HCT116 (cell line): ENCODE results near the gene CLPTM1L. TPM values are rescaled to one million over a fixed set of nuclear protein-coding genes. Genes with fewer than 3 reads are reported as not detected.

ENCODE experiments used
- ATAC-seq: fragments of 200-7000 bp; cut with Tn5 transposase; 2 replicates; pipeline ENCODE4 v1.9.1; 2020; ENCODE audit warnings: mild to moderate bottlenecking, moderate library complexity
- BruUV-seq: library from RNA; stranded (reverse); fragments of 400-500 nt; replicated peaks from 2 replicates; lab custom pipeline; 2021; lab: Mats Ljungman, UMichigan
- CTCF ChIA-PET: fragments of 300-600 bp; sonication (Branson Sonifier 250); formaldehyde crosslinking; loops from one replicate; lab custom pipeline; 2021; ENCODE audit warnings: antibody characterized with exemption; lab: Charles Lee
- POLR2A ChIA-PET: fragments of 300-600, 350-600 bp; sonication (Branson Sonifier 250); formaldehyde crosslinking; loops from one replicate; lab custom pipeline; 2021; ENCODE audit warnings: antibody characterized with exemption; lab: Charles Lee
- RAD21 ChIA-PET, 2 experiments: fragments of 300-600 bp; sonication (Branson Sonifier 250); formaldehyde crosslinking; loops; one replicate each; lab custom pipeline; 2023; ENCODE audit warnings: low total read pairs in 2 of 2; ENCODE audit not compliant: uncharacterized antibody in 2 of 2, unreplicated experiment in 2 of 2, low non-redundant PET in 1 of 2; lab: Charles Lee
- DNase-seq: peaks from one replicate; pipeline ENCODE4 v3.0.0-alpha.2; 2010; ENCODE audit warnings: low read depth, low spot score
- H2AFZ ChIP-seq: fragments of 200-600 bp; shearing (Covaris generic), sonication (generic); 2 replicates; pipeline ENCODE4 v1.6.1; 2017; ENCODE audit warnings: low read depth, mixed run types, mixed read lengths, antibody characterized with exemption, low read length; ENCODE audit not compliant: poor library complexity, severe bottlenecking
- H3K27ac ChIP-seq: 2 replicates; pipeline ENCODE4 v1.5.1; 2012; ENCODE audit warnings: low read depth, low read length
- H3K27me3 ChIP-seq: fragments of 200-600 bp; sonication (generic); 2 replicates; pipeline ENCODE4 v1.6.1; 2016; ENCODE audit warnings: mixed run types, low read length, mixed read lengths; ENCODE audit not compliant: insufficient read depth
- H3K36me3 ChIP-seq, 2 experiments: fragments of 200-500 bp in 1 of 2; fragments of 200-600 bp in 1 of 2; sonication (Bioruptor generic) in 1 of 2; sonication (generic) in 1 of 2; 2 replicates each; pipeline versions ENCODE4 v1.5.1 to v1.6.1; 2014 to 2016; ENCODE audit warnings: low read length in 2 of 2, inconsistent platforms in 1 of 2, mixed read lengths in 1 of 2, mixed run types in 1 of 2; ENCODE audit not compliant: insufficient read depth in 2 of 2, control insufficient read depth in 1 of 2
- H3K4me1 ChIP-seq, 2 experiments: fragments of 200-600 bp in 1 of 2; sonication (generic) in 1 of 2; 2 replicates each; pipeline versions ENCODE4 v1.5.1 to v1.6.1; 2012 to 2017; ENCODE audit warnings: low read length in 2 of 2, inconsistent platforms in 1 of 2, mild to moderate bottlenecking in 1 of 2, mixed read lengths in 1 of 2, mixed run types in 1 of 2, moderate library complexity in 1 of 2; ENCODE audit not compliant: insufficient read depth in 2 of 2, control insufficient read depth in 1 of 2
- H3K4me2 ChIP-seq: fragments of 200-600 bp; sonication (generic); 2 replicates; pipeline ENCODE4 v1.6.1; 2017; ENCODE audit warnings: mixed run types, low read length, mixed read lengths
- H3K4me3 ChIP-seq, 2 experiments: fragments of 200-600 bp in 1 of 2; sonication (generic) in 1 of 2; replicated peaks in 1 of 2; 2 replicates each; pipeline ENCODE4 v1.5.1; 2011 to 2016; ENCODE audit warnings: low read length in 2 of 2, control low read depth in 1 of 2, low read depth in 1 of 2, mild to moderate bottlenecking in 1 of 2, mixed read lengths in 1 of 2, mixed run types in 1 of 2
- H3K79me2 ChIP-seq: fragments of 200-600 bp; sonication (generic); 2 replicates; pipeline ENCODE4 v1.6.1; 2017; ENCODE audit warnings: mild to moderate bottlenecking, mixed run types, low read length, moderate library complexity, mixed read lengths; ENCODE audit not compliant: insufficient read depth
- H3K9ac ChIP-seq: fragments of 200-600 bp; sonication (generic); 2 replicates; pipeline ENCODE4 v1.6.1; 2016; ENCODE audit warnings: low read length, mixed read lengths
- H3K9me2 ChIP-seq: fragments of 200-600 bp; sonication (generic), shearing (Covaris generic); 2 replicates; pipeline ENCODE4 v1.6.1; 2017; ENCODE audit warnings: mixed run types, mild to moderate bottlenecking, moderate library complexity; ENCODE audit not compliant: insufficient read depth
- H3K9me3 ChIP-seq, 2 experiments: fragments of 200-500 bp in 1 of 2; fragments of 200-600 bp in 1 of 2; sonication (Bioruptor generic) in 1 of 2; sonication (generic) in 1 of 2; 2 replicates each; pipeline ENCODE4 v1.6.1; 2014 to 2017; ENCODE audit warnings: low read length in 2 of 2, mixed read lengths in 2 of 2, inconsistent platforms in 1 of 2, low read depth in 1 of 2, mild to moderate bottlenecking in 1 of 2, mixed run types in 1 of 2, moderate library complexity in 1 of 2; ENCODE audit not compliant: control insufficient read depth in 1 of 2, insufficient read depth in 1 of 2
- H4K20me1 ChIP-seq: fragments of 200-600 bp; sonication (generic), shearing (Covaris generic); 2 replicates; pipeline ENCODE4 v1.6.1; 2017; ENCODE audit warnings: mixed run types, mild to moderate bottlenecking, moderate library complexity; ENCODE audit not compliant: insufficient read depth
- CEBPB ChIP-seq: IDR thresholded peaks from 2 replicates; pipeline ENCODE4 v1.6.1; 2012; ENCODE audit warnings: low read depth
- JUND ChIP-seq: IDR thresholded peaks from 2 replicates; pipeline ENCODE4 v1.6.1; 2012
- POLR2A ChIP-seq: IDR thresholded peaks from 2 replicates; pipeline ENCODE4 v1.7.0; 2011; ENCODE audit warnings: borderline replicate concordance; ENCODE audit not compliant: insufficient read depth, insufficient read length; ENCODE audit errors: extremely low read depth
- RAD21 ChIP-seq: IDR thresholded peaks from 2 replicates; pipeline ENCODE4 v1.6.1; 2012; ENCODE audit warnings: low read depth, mild to moderate bottlenecking
- SRF ChIP-seq: IDR thresholded peaks from 2 replicates; pipeline ENCODE4 v1.6.1; 2012; ENCODE audit warnings: low read depth
- TCF7L2 ChIP-seq: IDR thresholded peaks from 2 replicates; pipeline ENCODE4 v1.7.0; 2011; ENCODE audit warnings: borderline replicate concordance, inconsistent platforms; ENCODE audit not compliant: insufficient read depth, insufficient read length; ENCODE audit errors: extremely low read depth
- YY1 ChIP-seq: IDR thresholded peaks from 2 replicates; pipeline ENCODE4 v1.6.1; 2011; ENCODE audit warnings: low read length, low read depth, moderate library complexity, mild to moderate bottlenecking; ENCODE audit not compliant: insufficient replicate concordance; ENCODE audit errors: extremely low read depth
- ZFX ChIP-seq: fragments of 450-650 bp; IDR thresholded peaks from 2 replicates; pipeline ENCODE4 v1.6.1; 2017
- ZNF274 ChIP-seq: fragments of 200-500 bp; sonication (Bioruptor generic); IDR thresholded peaks from 2 replicates; pipeline ENCODE4 v1.6.1; 2014; ENCODE audit warnings: mild to moderate bottlenecking, low read depth, low read length, inconsistent platforms
- intact Hi-C: fragments of 100-400 bp; cut with micrococcal nuclease; formaldehyde crosslinking; loops from 2 replicates; pipeline ENCODE4 v1.10.0; 2022
- total RNA-seq: library from RNA; stranded (reverse); gene quantifications from one replicate; pipeline ENCODE4 v1.2.1, GENCODE V29; 2021; ENCODE audit not compliant: unreplicated experiment
- TF ChIP-seq, protein P1 (sequence below): IDR thresholded peaks from 2 replicates; pipeline ENCODE4 v1.6.1; 2011; ENCODE audit warnings: mild to moderate bottlenecking, low read length, moderate library complexity; ENCODE audit not compliant: insufficient replicate concordance; ENCODE audit errors: extremely low read depth

The CLPTM1L gene
- total RNA-seq, 1 experiment from 2014 or later, result 98.4 TPM

- ATAC-seq, result peak; percentile 41; the same call in 1 of the 2 replicates
- TF ChIP-seq POLR2A (no peak), ZFX (peak; percentile 56; the same call in 1 of the 2 replicates), TCF7L2 (no peak), CEBPB (no peak)
- Histone ChIP-seq H4K20me1 (no peaks in the 10 kb centered on the region), H3K27ac (no peak overlapping the region; the same call in 1 of the 2 replicates), H2AFZ (no peak overlapping the region), H3K4me1 (peaks cover 0 to 9% of the 10 kb centered on the region in 2 experiments; a peak in 1 of 4 replicates), H3K9ac (peak overlapping the region; percentile 57), H3K36me3 (no peaks in the 10 kb centered on the region), H3K79me2 (no peaks in the 10 kb centered on the region), H3K27me3 (no peaks in the 10 kb centered on the region), H3K9me3 (no peaks in the 10 kb centered on the region), H3K4me2 (peak overlapping the region; percentile 74), H3K9me2 (no peaks in the 10 kb centered on the region), H3K4me3 (peak overlapping the region; percentile 22 to 50)
- DNase-seq, result no peak
- CTCF ChIA-PET, result no interaction called here
- BruUV-seq, result no TSS peak
- RAD21 ChIA-PET, result no interaction called here
- intact Hi-C loops, result no loop called here
- POLR2A ChIA-PET, result no interaction called here
These were observed 50.6 kb downstream of the CLPTM1L start for GRCh38 chr5:1294206-1294834.

GRCh38 chr5:1293416-1294205, 51.3 kb downstream of the CLPTM1L start:
- H3K27ac ChIP-seq, result no peak overlapping the region; the same call in 1 of the 2 replicates
- ChIA-PET CTCF (no interaction called here), POLR2A (no interaction called here), RAD21 (no interaction called here)
- no peak overlapping the region for H3K4me3 ChIP-seq
- no peaks in the 10 kb centered on the region for H3K27me3 ChIP-seq
- H3K79me2 ChIP-seq, result no peaks in the 10 kb centered on the region
- intact Hi-C loops, result no loop called here
- H3K9ac ChIP-seq, result no peak overlapping the region
- no TSS peak for BruUV-seq
- no peaks in the 10 kb centered on the region for H3K9me2 ChIP-seq
- H3K9me3 ChIP-seq, result no peaks in the 10 kb centered on the region
- DNase-seq (no peak), ATAC-seq (no peak)
- peaks cover 0 to 9% of the 10 kb centered on the region in 2 experiments; a peak in 1 of 4 replicates for H3K4me1 ChIP-seq
- no peak overlapping the region for H2AFZ ChIP-seq
- H3K4me2 ChIP-seq, result peak overlapping the region; percentile 74
- TF ChIP-seq RAD21 (no peak), JUND (no peak), SRF (no peak), ZNF274 (no peak), YY1 (no peak)
- TF ChIP-seq, protein P1, sequence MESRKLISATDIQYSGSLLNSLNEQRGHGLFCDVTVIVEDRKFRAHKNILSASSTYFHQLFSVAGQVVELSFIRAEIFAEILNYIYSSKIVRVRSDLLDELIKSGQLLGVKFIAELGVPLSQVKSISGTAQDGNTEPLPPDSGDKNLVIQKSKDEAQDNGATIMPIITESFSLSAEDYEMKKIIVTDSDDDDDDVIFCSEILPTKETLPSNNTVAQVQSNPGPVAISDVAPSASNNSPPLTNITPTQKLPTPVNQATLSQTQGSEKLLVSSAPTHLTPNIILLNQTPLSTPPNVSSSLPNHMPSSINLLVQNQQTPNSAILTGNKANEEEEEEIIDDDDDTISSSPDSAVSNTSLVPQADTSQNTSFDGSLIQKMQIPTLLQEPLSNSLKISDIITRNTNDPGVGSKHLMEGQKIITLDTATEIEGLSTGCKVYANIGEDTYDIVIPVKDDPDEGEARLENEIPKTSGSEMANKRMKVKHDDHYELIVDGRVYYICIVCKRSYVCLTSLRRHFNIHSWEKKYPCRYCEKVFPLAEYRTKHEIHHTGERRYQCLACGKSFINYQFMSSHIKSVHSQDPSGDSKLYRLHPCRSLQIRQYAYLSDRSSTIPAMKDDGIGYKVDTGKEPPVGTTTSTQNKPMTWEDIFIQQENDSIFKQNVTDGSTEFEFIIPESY, result no peak
- TF ChIP-seq, all 23 proteins: peak for 0
- Histone ChIP-seq H4K20me1 (no peaks in the 10 kb centered on the region), H3K36me3 (no peaks in the 10 kb centered on the region)
